H1 (cell line): ENCODE results near the gene CELSR1. TPM values are rescaled to one million over a fixed set of nuclear protein-coding genes. Genes with fewer than 3 reads are reported as not detected.

Source experiments
- FOSL1 ChIP-seq: IDR thresholded peaks from 2 replicates; pipeline ENCODE4 v1.6.1; 2011; ENCODE audit warnings: mild to moderate bottlenecking, low read depth, low read length, moderate library complexity; ENCODE audit not compliant: insufficient read depth
- KDM4A ChIP-seq: IDR thresholded peaks from one replicate; pipeline ENCODE4 v1.7.1; 2012; ENCODE audit warnings: low read depth, mild to moderate bottlenecking, moderate library complexity, low read length, inconsistent platforms; ENCODE audit not compliant: severe bottlenecking
- RAD21 ChIP-seq, 2 experiments: IDR thresholded peaks in 1 of 2; conservative IDR thresholded peaks in 1 of 2; 2 replicates each; pipeline ENCODE4 v1.6.1; 2011; ENCODE audit warnings: low read depth in 2 of 2, low read length in 2 of 2, improper control_type of control experiment in 1 of 2, inconsistent platforms in 1 of 2, mild to moderate bottlenecking in 1 of 2, moderate library complexity in 1 of 2
- SAP30 ChIP-seq: fragments of 300-600 bp; sonication (generic); IDR thresholded peaks from 2 replicates; pipeline ENCODE4 v1.7.1; 2012; ENCODE audit warnings: low read length, moderate library complexity, mild to moderate bottlenecking, inconsistent platforms; ENCODE audit not compliant: insufficient read depth, insufficient replicate concordance
- SIRT6 ChIP-seq: IDR thresholded peaks from one replicate; pipeline ENCODE4 v1.7.1; 2012; ENCODE audit warnings: low read length, inconsistent platforms
- polyA plus RNA-seq, 7 experiments: library from polyadenylated mRNA; depleted of rRNA in 3 of 7; stranded (reverse) in 5 of 7; unstranded in 2 of 7; fragments of >200 nt in 5 of 7; fragments of 200-250 nt in 2 of 7; gene quantifications; 1 replicate in 5 of 7; 2 replicates in 1 of 7; 4 replicates in 1 of 7; pipeline versions ENCODE4 v1.2.1 to v1.2.3, GENCODE V29; 2011 to 2013; ENCODE audit warnings: missing spikeins in 2 of 7, mixed read lengths in 2 of 7
- total RNA-seq: library from RNA; stranded (reverse); fragmentation: NEBNext Ultra II Directional; extraction: Animal tissue kit (Norgen Biotek cat#: 25700); gene quantifications from 2 replicates; pipeline ENCODE4 v1.2.1, GENCODE V29; 2021

CELSR1 gene
- total and polyA plus RNA-seq, 2 of the 8 experiments (the other 6 are each of a cell fraction or from before 2014, with no cell fraction given), result 9.0 to 12.4 TPM

GRCh38 chr22:46461566-46462180, 75.7 kb downstream of the CELSR1 start (continued):
- TF ChIP-seq KDM4A, result no peak
- no peak for TF ChIP-seq SIRT6
- no peak for TF ChIP-seq SAP30
- TF ChIP-seq RAD21 (IDR thresholded peaks at IDR 0.05 in 1 of 2, conservative IDR thresholded peaks at IDR 0.05 in 1 of 2; ENCODE audit: low read depth in 2 of 2, low read length in 2 of 2), result no peak
- no peak for TF ChIP-seq FOSL1
